K562 (cell line): Measurements from ENCODE around the gene PFDN2. TPM values are rescaled to one million over a fixed set of nuclear protein-coding genes. Genes with fewer than 3 reads are reported as not detected.

Experiments used
- ARID3A ChIP-seq: IDR thresholded peaks from 2 replicates; pipeline ENCODE4 v1.6.1; 2012; ENCODE audit warnings: low read depth, low read length, improper control_type of control experiment, borderline replicate concordance
- CBX8 ChIP-seq: fragments of 200-600 bp; sonication (generic); IDR thresholded peaks from 2 replicates; pipeline ENCODE4 v1.6.1; 2012; ENCODE audit warnings: borderline replicate concordance, mixed run types, low read depth, mild to moderate bottlenecking, moderate library complexity, mixed read lengths, low read length, control low read depth, inconsistent platforms; ENCODE audit not compliant: poor library complexity, severe bottlenecking; ENCODE audit errors: extremely low read depth
- COPS2 ChIP-seq: fragments of 450-650 bp; conservative IDR thresholded peaks from 2 replicates; pipeline ENCODE4 v1.6.1; 2016; ENCODE audit warnings: mild to moderate bottlenecking, moderate library complexity
- E2F8 ChIP-seq: fragments of 450-650 bp; IDR thresholded peaks from 2 replicates; pipeline ENCODE4 v1.7.1; 2018; ENCODE audit warnings: mild to moderate bottlenecking, low read depth; ENCODE audit not compliant: partially characterized antibody
- FOXM1 ChIP-seq, 2 experiments: fragments of 450-650 bp in 1 of 2; sonication (generic) in 1 of 2; formaldehyde crosslinking in 1 of 2; IDR thresholded peaks; 2 replicates each; pipeline versions ENCODE4 v1.6.1 to v1.9.0; 2017 to 2022; ENCODE audit warnings: low read depth in 2 of 2, mild to moderate bottlenecking in 2 of 2, missing genetic modification reagents in 1 of 2, moderate library complexity in 1 of 2
- IRF9 ChIP-seq: fragments of 450-650 bp; IDR thresholded peaks from 2 replicates; pipeline ENCODE4 v1.6.1; 2016; ENCODE audit warnings: missing biosample characterization, missing genetic modification characterization
- KLF6 ChIP-seq: fragments of 250-450 bp; sonication (Bioruptor Pico); IDR thresholded peaks from 2 replicates; pipeline ENCODE4 v1.4.0; 2020; ENCODE audit warnings: mild to moderate bottlenecking, moderate library complexity, borderline replicate concordance
- NKRF ChIP-seq: fragments of 450-650 bp; IDR thresholded peaks from 2 replicates; pipeline ENCODE4 v1.6.1; 2016; ENCODE audit warnings: borderline replicate concordance
- NR2F6 ChIP-seq: fragments of 450-650 bp; formaldehyde crosslinking; IDR thresholded peaks from 2 replicates; pipeline ENCODE4 v1.4.0; 2020; ENCODE audit warnings: mild to moderate bottlenecking
- SMC3 ChIP-seq: conservative IDR thresholded peaks from 2 replicates; pipeline ENCODE4 v1.6.1; 2011; ENCODE audit warnings: low read depth, low read length, improper control_type of control experiment; ENCODE audit not compliant: insufficient read depth
- STAG1 ChIP-seq: sonication (generic); formaldehyde crosslinking; IDR thresholded peaks from 2 replicates; pipeline ENCODE4 v1.5.0; 2020; ENCODE audit warnings: missing genetic modification reagents, borderline replicate concordance
- TAF1 ChIP-seq: IDR thresholded peaks from 2 replicates; pipeline ENCODE4 v1.6.1; 2011; ENCODE audit warnings: mild to moderate bottlenecking, low read length, moderate library complexity; ENCODE audit not compliant: insufficient read depth, control insufficient read depth, severe bottlenecking; ENCODE audit errors: extremely low read depth
- TCF3 ChIP-seq: sonication (generic); formaldehyde crosslinking; IDR thresholded peaks from 2 replicates; pipeline ENCODE4 v1.4.0; 2020; ENCODE audit warnings: mild to moderate bottlenecking, missing genetic modification reagents
- THRB ChIP-seq: fragments of 450-650 bp; formaldehyde crosslinking; conservative IDR thresholded peaks from 2 replicates; pipeline ENCODE4 v1.4.0; 2022; ENCODE audit warnings: mild to moderate bottlenecking, missing genetic modification characterization
- TOE1 ChIP-seq, 2 experiments: fragments of 450-650 bp in 1 of 2; sonication (generic) in 1 of 2; formaldehyde crosslinking in 1 of 2; IDR thresholded peaks; 2 replicates each; pipeline versions ENCODE4 v1.7.1 to v1.8.0; 2016 to 2022; ENCODE audit warnings: borderline replicate concordance in 2 of 2, mild to moderate bottlenecking in 2 of 2, antibody characterized with exemption in 1 of 2, inconsistent platforms in 1 of 2, low read depth in 1 of 2, missing genetic modification reagents in 1 of 2, moderate library complexity in 1 of 2
- ZC3H11A ChIP-seq: IDR thresholded peaks from 2 replicates; pipeline ENCODE4 v1.6.1; 2012; ENCODE audit warnings: low read depth, low read length, improper control_type of control experiment
- ZNF436 ChIP-seq: fragments of 250-450, 450-650 bp; sonication (Bioruptor Pico); formaldehyde crosslinking; IDR thresholded peaks from 2 replicates; pipeline ENCODE4 v1.7.0; 2020; ENCODE audit warnings: mild to moderate bottlenecking
- polyA plus RNA-seq, 8 experiments: library from polyadenylated mRNA; depleted of rRNA in 4 of 8; stranded (reverse) in 5 of 8; unstranded in 3 of 8; fragments of >200 nt; fragmentation: Nextera tagmentation in 2 of 8; fragmentation: Illumina TruSeq in 1 of 8; extraction: Ambion mirVana in 2 of 8; extraction: Trizol in 1 of 8; gene quantifications; 2 replicates each; pipeline versions ENCODE4 v1.2.1 to v1.2.3, GENCODE V29; 2011 to 2014; ENCODE audit warnings: inconsistent platforms in 1 of 8, missing spikeins in 1 of 8
- total RNA-seq, 7 experiments: library from RNA; depleted of rRNA in 6 of 7; stranded (reverse); fragments of >200 nt in 6 of 7; fragmentation: Illumina TruSeq in 2 of 7; extraction: Trizol in 2 of 7; gene quantifications; 2 replicates each; pipeline versions ENCODE4 v1.2.1 to v1.2.3, GENCODE V29; 2011 to 2021; ENCODE audit warnings: low replicate concordance in 1 of 7

The PFDN2 gene
- total and polyA plus RNA-seq, 9 of the 15 experiments (the other 6 are each of a cell fraction or from before 2014, with no cell fraction given), result 50.2 to 361 (median 144) TPM

GRCh38 chr1:161162052-161162451, 44.2 kb upstream of the PFDN2 start (continued):
- no peak for TF ChIP-seq SMC3
- TF ChIP-seq TCF3 (CRISPR knock-in tag), result peak; percentile 77
- no peak for TF ChIP-seq IRF9 (tag)
- no peak for TF ChIP-seq E2F8
- TF ChIP-seq COPS2, result no peak
- 0 out of 2 replicates have a peak, but pooled peaks have one; percentile 6 for TF ChIP-seq NKRF
- TF ChIP-seq TAF1, result peak; percentile 40
- TF ChIP-seq STAG1, result no peak
- TF ChIP-seq FOXM1 (IDR thresholded peaks at IDR 0.05; ENCODE audit: low read depth), result no peak
- TF ChIP-seq FOXM1 (CRISPR knock-in tag; IDR thresholded peaks at IDR 0.05; ENCODE audit: low read depth), result no peak
- no peak for TF ChIP-seq ZC3H11A
- TF ChIP-seq ZNF436 (CRISPR knock-in tag), result no peak
- TF ChIP-seq KLF6 (CRISPR knock-in tag), result no peak
- TF ChIP-seq TOE1 (IDR thresholded peaks at IDR 0.05; ENCODE audit: borderline replicate concordance), result no peak
- TF ChIP-seq TOE1 (CRISPR knock-in tag; IDR thresholded peaks at IDR 0.05; ENCODE audit: borderline replicate concordance, low read depth), result no peak
- no peak for TF ChIP-seq NR2F6 (CRISPR knock-in tag)
- no peak for TF ChIP-seq THRB (CRISPR knock-in tag)
- TF ChIP-seq CBX8, result no peak
- TF ChIP-seq ARID3A, result no peak
